IMR-90 (cell line): ENCODE measurements around the gene DAPK1. TPM values are rescaled to one million over a fixed set of nuclear protein-coding genes. Genes with fewer than 3 reads are reported as not detected.

Source experiments
- ATAC-seq: fragments of 200-7000 bp; cut with Tn5 transposase; 2 replicates; pipeline ENCODE4 v1.9.1; 2020; ENCODE audit warnings: low read depth, mild to moderate bottlenecking, moderate library complexity
- BruUV-seq: library from RNA; stranded (reverse); fragments of 400-500 nt; replicated peaks from 2 replicates; lab custom pipeline; 2021; lab: Mats Ljungman, UMichigan
- CTCF ChIA-PET: fragments of 300-600 bp; formaldehyde crosslinking; extraction: SDS; loops from one replicate; lab custom pipeline; 2021; ENCODE audit warnings: antibody characterized with exemption; lab: Yijun Ruan, JAX
- POLR2A ChIA-PET: fragments of 300-600 bp; sonication (Branson Sonifier 250); formaldehyde crosslinking; loops from one replicate; lab custom pipeline; 2022; ENCODE audit warnings: antibody characterized with exemption; ENCODE audit not compliant: unreplicated experiment; lab: Charles Lee
- DNase-seq: peaks from one replicate; pipeline ENCODE4 v3.0.0; 2013
- H2AFZ ChIP-seq: replicated peaks from 2 replicates; pipeline ENCODE3; 2013; ENCODE audit warnings: low read length, mild to moderate bottlenecking; ENCODE audit not compliant: poor library complexity
- H2AK5ac ChIP-seq: 2 replicates; pipeline ENCODE4 v1.6.1; 2013; ENCODE audit warnings: low read depth, low read length, inconsistent platforms
- H2AK9ac ChIP-seq: replicated peaks from 2 replicates; pipeline ENCODE3; 2013; ENCODE audit warnings: mild to moderate bottlenecking, low read depth, low read length, moderate library complexity; ENCODE audit not compliant: poor library complexity
- H2BK120ac ChIP-seq: 2 replicates; pipeline ENCODE4 v1.6.1; 2013; ENCODE audit warnings: low read depth, low read length, inconsistent platforms
- H2BK15ac ChIP-seq: 3 replicates; pipeline ENCODE4 v1.6.1; 2013; ENCODE audit warnings: low read depth, low read length, inconsistent platforms
- H2BK20ac ChIP-seq: 2 replicates; pipeline ENCODE4 v1.6.1; 2013; ENCODE audit warnings: low read depth, mild to moderate bottlenecking, inconsistent platforms, low read length, moderate library complexity
- H2BK5ac ChIP-seq: 2 replicates; pipeline ENCODE4 v1.6.1; 2013; ENCODE audit warnings: mild to moderate bottlenecking, low read depth, low read length, inconsistent platforms; ENCODE audit not compliant: poor library complexity, severe bottlenecking
- H3K14ac ChIP-seq: replicated peaks from 2 replicates; pipeline ENCODE4 v1.6.1; 2013; ENCODE audit warnings: low read depth, low read length, inconsistent platforms
- H3K18ac ChIP-seq: 2 replicates; pipeline ENCODE4 v1.6.1; 2013; ENCODE audit warnings: low read depth, low read length, control low read depth
- H3K23ac ChIP-seq: 2 replicates; pipeline ENCODE4 v1.6.1; 2013; ENCODE audit warnings: low read depth, low read length, inconsistent platforms
- H3K27ac ChIP-seq: 2 replicates; pipeline ENCODE4 v1.5.1; 2013; ENCODE audit warnings: mild to moderate bottlenecking, control low read depth, low read length; ENCODE audit not compliant: insufficient read depth
- H3K27me3 ChIP-seq: 2 replicates; pipeline ENCODE4 v1.6.1; 2013; ENCODE audit warnings: low read length; ENCODE audit not compliant: control insufficient read depth, insufficient read depth
- H3K36me3 ChIP-seq: 2 replicates; pipeline ENCODE4 v1.6.1; 2013; ENCODE audit warnings: low read length, mixed read lengths; ENCODE audit not compliant: control insufficient read depth, insufficient read depth
- H3K4ac ChIP-seq: 2 replicates; pipeline ENCODE4 v1.6.1; 2013; ENCODE audit warnings: low read depth, low read length, inconsistent platforms
- H3K4me1 ChIP-seq: 2 replicates; pipeline ENCODE4 v1.6.1; 2013; ENCODE audit warnings: low read length, mixed read lengths; ENCODE audit not compliant: control insufficient read depth, insufficient read depth
- H3K4me2 ChIP-seq: 2 replicates; pipeline ENCODE4 v1.6.1; 2013; ENCODE audit warnings: low read depth, mild to moderate bottlenecking, control low read depth, low read length, moderate library complexity
- H3K4me3 ChIP-seq: 2 replicates; pipeline ENCODE4 v1.5.1; 2013; ENCODE audit warnings: low read depth, mild to moderate bottlenecking, control low read depth, low read length, moderate library complexity; ENCODE audit not compliant: insufficient read depth
- H3K56ac ChIP-seq: 2 replicates; pipeline ENCODE4 v1.6.1; 2013; ENCODE audit warnings: low read length, inconsistent platforms; ENCODE audit not compliant: insufficient read depth; ENCODE audit errors: extremely low read depth
- H3K79me1 ChIP-seq, 2 experiments: 2 replicates each; pipeline ENCODE4 v1.6.1; 2013; ENCODE audit warnings: low read length in 2 of 2, inconsistent platforms in 1 of 2, low read depth in 1 of 2
- H3K9ac ChIP-seq: 2 replicates; pipeline ENCODE4 v1.6.1; 2013; ENCODE audit warnings: low read depth, low read length, control low read depth
- H3K9me1 ChIP-seq: 2 replicates; pipeline ENCODE4 v1.6.1; 2013; ENCODE audit warnings: low read length, inconsistent platforms; ENCODE audit not compliant: insufficient read depth
- H3K9me3 ChIP-seq: 2 replicates; pipeline ENCODE4 v1.6.1; 2013; ENCODE audit warnings: low read length; ENCODE audit not compliant: control insufficient read depth, insufficient read depth
- H4K20me1 ChIP-seq: 2 replicates; pipeline ENCODE4 v1.6.1; 2013; ENCODE audit warnings: low read length, inconsistent platforms; ENCODE audit not compliant: insufficient read depth
- H4K5ac ChIP-seq: 2 replicates; pipeline ENCODE4 v1.6.1; 2013; ENCODE audit warnings: mild to moderate bottlenecking, low read depth, low read length, control low read depth
- H4K8ac ChIP-seq, 2 experiments: 2 replicates each; pipeline ENCODE4 v1.6.1; 2013; ENCODE audit warnings: low read depth in 2 of 2, low read length in 2 of 2, control low read depth in 1 of 2, inconsistent platforms in 1 of 2
- H4K91ac ChIP-seq: 2 replicates; pipeline ENCODE4 v1.6.1; 2013; ENCODE audit warnings: low read depth, low read length, inconsistent platforms; ENCODE audit not compliant: insufficient read depth
- ELK1 ChIP-seq: fragments of 150-350 bp; IDR thresholded peaks from 2 replicates; pipeline ENCODE4 v1.6.1; 2016; ENCODE audit warnings: low read depth, mild to moderate bottlenecking, low read length, moderate library complexity, borderline replicate concordance
- MAFK ChIP-seq: IDR thresholded peaks from 2 replicates; pipeline ENCODE4 v1.6.1; 2012; ENCODE audit warnings: low read depth, low read length, improper control_type of control experiment
- MAZ ChIP-seq: IDR thresholded peaks from 2 replicates; pipeline ENCODE4 v1.6.1; 2012; ENCODE audit warnings: low read depth, mild to moderate bottlenecking, low read length, improper control_type of control experiment, moderate library complexity, borderline replicate concordance
- RCOR1 ChIP-seq: IDR thresholded peaks from 2 replicates; pipeline ENCODE4 v1.6.1; 2012; ENCODE audit warnings: mild to moderate bottlenecking, low read length, improper control_type of control experiment; ENCODE audit not compliant: insufficient replicate concordance
- RFX5 ChIP-seq: IDR thresholded peaks from 2 replicates; pipeline ENCODE4 v1.8.0; 2012; ENCODE audit warnings: low read depth, mild to moderate bottlenecking, low read length, moderate library complexity
- WGBS, 2 experiments: methylation state at CpG; one replicate each; pipeline versions ENCODE4 v1.1.5 to v1.1.7; 2013; ENCODE audit warnings: missing lambda C conversion rate in 2 of 2; ENCODE audit not compliant: insufficient read length in 1 of 2; ENCODE audit errors: extremely low coverage in 2 of 2; 5-methylcytosine and 5-hydroxymethylcytosine counted together
- dilution Hi-C: fragments of 300-500 bp; cut with HindIII; formaldehyde crosslinking; loops from one replicate; pipeline ENCODE4 v1.14.3; 2018; ENCODE audit warnings: low sequenced_read_pairs; ENCODE audit not compliant: unreplicated experiment
- in situ Hi-C: fragments of 300-500 bp; cut with MboI; formaldehyde crosslinking; loops from 3 replicates; pipeline ENCODE4 v1.14.3; 2019; ENCODE audit warnings: low sequenced_read_pairs, inconsistent platforms, mixed read lengths
- intact Hi-C: fragments of 100-400 bp; cut with micrococcal nuclease; formaldehyde crosslinking; loops from 2 replicates; pipeline ENCODE4 v1.10.0; 2022
- polyA plus RNA-seq, 3 experiments: library from polyadenylated mRNA; depleted of rRNA; stranded (reverse); fragments of >200 nt; gene quantifications; 2 replicates each; pipeline ENCODE4 v1.2.3, GENCODE V29; 2012; ENCODE audit warnings: low replicate concordance in 1 of 3
- total RNA-seq: library from RNA; depleted of rRNA; stranded (reverse); fragments of >200 nt; gene quantifications from 2 replicates; pipeline ENCODE4 v1.2.3, GENCODE V29; 2012

The DAPK1 gene
- total and polyA plus RNA-seq, 2 of the 4 experiments (the other 2 are of a cell fraction) = under 0.01 to 0.03 TPM

- no peaks in the 10 kb centered on the region for H3K36me3 ChIP-seq
- 50% methylated on average over 2 of the region's 6 CpGs; no CpG with 5 or more reads in 1 of the 2 experiments for WGBS, 2 experiments
- no peak overlapping the region for H3K18ac ChIP-seq
- ChIA-PET POLR2A (no interaction called here), CTCF (interaction anchor here (0.7 kb wide), 1 partner anchor 10 kb away, joined by 3 read pairs; no protein-coding TSS in a partner anchor)
- H2BK120ac ChIP-seq = no peak overlapping the region
- H3K9me1 ChIP-seq = no peaks in the 10 kb centered on the region; the same call in 1 of the 2 replicates
- H3K14ac ChIP-seq = no peak overlapping the region
- H4K5ac ChIP-seq = no peak overlapping the region
- TF ChIP-seq MAZ = no peak
- TF ChIP-seq RCOR1 = no peak
- no peak for TF ChIP-seq MAFK
- no peak for TF ChIP-seq RFX5
- TF ChIP-seq ELK1 = no peak
- no peaks in the 10 kb centered on the region; the same call in 1 of the 2 replicates for H3K4me1 ChIP-seq
- no peak overlapping the region for H4K91ac ChIP-seq
- H3K56ac ChIP-seq = no peak overlapping the region
- no peaks in the 10 kb centered on the region for H3K79me1 ChIP-seq
- intact Hi-C loops = no loop called here
- no peak overlapping the region for H2BK20ac ChIP-seq
- no peak overlapping the region for H2BK5ac ChIP-seq
- no TSS peak for BruUV-seq
- H3K9ac ChIP-seq = no peak overlapping the region
- no peak overlapping the region for H3K27ac ChIP-seq
- no peaks in the 10 kb centered on the region for H4K20me1 ChIP-seq
- no peaks in the 10 kb centered on the region for H3K27me3 ChIP-seq
- no peak overlapping the region for H3K4me3 ChIP-seq
- no peak overlapping the region for H4K8ac ChIP-seq
- H2AK9ac ChIP-seq = no peak overlapping the region
- H2AK5ac ChIP-seq = no peak overlapping the region
- H3K4ac ChIP-seq = no peak overlapping the region
- no peak overlapping the region for H3K23ac ChIP-seq
- no peak overlapping the region for H2AFZ ChIP-seq
- no peak overlapping the region for H2BK15ac ChIP-seq
- ATAC-seq (no peak), DNase-seq (no peak)
- in situ Hi-C loops = loop anchor here (25.0 kb wide), 1 partner anchor 858 kb away; no protein-coding TSS in a partner anchor
- no peaks in the 10 kb centered on the region for H3K9me3 ChIP-seq
- no peak overlapping the region for H3K4me2 ChIP-seq
- dilution Hi-C loops = no loop called here
Observed at GRCh38 chr9:87704342-87704741, 206.7 kb downstream of the DAPK1 start.
